ENCODE data around the gene BRD3OS.

Gene BRD3OS

GRCh38 chr9:134003237-134003636, 22.0 kb upstream of the BRD3OS start:
- no peak for DNase-seq (ENCODE audit: extremely low read depth in 1 of 2, low read depth in 1 of 2)

DNA sequence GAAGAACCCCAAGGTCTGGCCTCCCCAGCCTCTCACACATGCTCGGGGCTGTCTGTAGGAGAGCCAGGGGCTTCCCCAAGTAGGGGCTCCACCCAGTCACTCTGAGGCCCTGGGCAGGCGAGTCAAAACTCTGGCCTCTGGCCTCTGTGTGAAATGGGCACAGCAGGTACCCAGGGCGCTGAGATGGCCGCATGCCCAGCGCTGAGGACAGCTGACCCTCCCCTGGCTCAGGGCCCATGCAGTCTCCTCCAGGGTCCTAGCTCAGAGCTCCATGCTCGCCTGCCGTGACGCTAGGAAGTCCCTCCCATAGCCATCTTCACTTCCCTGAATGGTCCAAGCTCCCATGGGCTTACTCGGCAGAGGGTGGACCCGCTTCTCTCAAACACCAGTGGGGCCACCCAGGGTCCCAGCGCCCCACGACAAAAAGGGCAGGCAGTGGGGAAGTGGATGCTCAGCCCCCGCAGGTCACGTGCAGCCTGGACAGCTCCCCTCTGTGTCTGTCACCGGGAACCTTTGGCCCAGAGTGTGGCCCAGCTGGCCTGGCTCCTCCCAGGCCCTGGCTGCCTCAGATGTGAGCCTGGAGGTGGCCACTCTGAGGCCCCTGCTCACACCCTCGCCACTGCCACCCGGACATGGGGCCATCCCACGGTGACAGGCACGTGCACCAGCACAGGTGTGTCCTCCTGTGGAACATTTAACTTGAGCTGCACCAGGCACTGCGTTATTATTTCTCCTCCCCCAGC, 21.0 kb upstream of the BRD3OS start:
- no peak for DNase-seq (ENCODE audit: extremely low read depth in 1 of 2, low read depth in 1 of 2)

DNA sequence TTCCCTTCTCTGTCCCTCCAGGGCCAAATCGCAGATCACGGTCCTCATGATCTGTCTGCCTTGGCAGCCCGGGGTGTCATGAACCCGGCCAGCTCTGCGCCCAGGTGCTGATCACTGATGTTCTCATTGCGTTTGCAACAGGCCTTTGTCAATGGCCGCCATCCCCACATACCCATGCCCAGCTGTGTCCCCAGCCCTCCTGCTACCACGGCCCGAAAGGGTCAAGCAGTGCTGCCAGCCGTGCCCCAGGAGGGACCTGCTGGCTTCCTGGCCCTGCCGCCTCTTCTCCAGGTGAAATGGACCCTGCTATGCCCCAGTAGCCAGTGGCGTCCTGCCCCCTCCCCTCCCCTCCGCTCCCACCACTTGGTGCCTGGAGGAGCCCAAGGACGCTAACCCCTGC, 20.4 kb upstream of the BRD3OS start:
- no peak for DNase-seq (ENCODE audit: extremely low read depth in 1 of 2, low read depth in 1 of 2)

DNA sequence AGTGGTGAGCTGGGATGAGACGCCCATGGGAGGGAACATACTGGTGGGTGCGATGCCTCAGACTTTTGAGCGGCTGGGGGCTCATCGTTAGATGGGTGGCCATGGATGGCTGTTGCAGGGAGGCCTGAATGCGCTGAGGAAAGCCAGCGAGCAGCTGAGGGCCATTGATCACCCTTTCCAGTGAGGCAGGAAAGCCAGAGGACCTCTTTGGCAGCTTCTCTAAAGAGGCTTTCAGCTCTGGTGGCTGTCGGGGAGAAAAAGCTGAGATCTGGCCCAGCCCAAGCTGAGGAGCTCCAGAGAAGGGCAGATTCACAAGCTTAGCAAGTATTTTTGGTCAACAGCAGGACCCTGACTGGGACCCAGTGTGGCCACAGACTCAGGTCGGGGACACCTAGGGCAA, 19.9 kb upstream of the BRD3OS start:
- no peak for DNase-seq (ENCODE audit: extremely low read depth in 1 of 2, low read depth in 1 of 2)

DNA sequence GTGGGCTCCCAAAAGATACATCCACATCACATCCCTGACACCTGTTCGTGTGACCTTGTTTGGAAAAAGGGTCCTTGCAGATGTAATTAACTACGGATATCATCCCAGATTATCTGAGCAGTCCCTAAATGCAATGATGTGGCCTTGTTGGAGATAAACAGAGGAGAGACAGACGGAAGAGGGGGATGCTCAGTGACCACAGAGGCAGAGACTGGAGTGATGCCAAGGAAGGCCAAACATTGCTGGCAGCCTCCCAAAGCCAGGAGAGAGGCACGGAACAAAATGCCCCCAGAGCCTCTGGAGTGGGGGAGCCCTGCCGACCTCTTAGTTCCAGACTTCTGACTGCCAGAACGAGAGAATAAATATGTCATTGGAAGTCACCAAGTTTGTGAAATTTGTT, 18.1 kb upstream of the BRD3OS start:
- DNase-seq (ENCODE audit: extremely low read depth in 1 of 2, low read depth in 1 of 2): no peak

- no peak for DNase-seq (ENCODE audit: extremely low read depth in 1 of 2, low read depth in 1 of 2)
Observed at GRCh38 chr9:134007571-134007970, 17.7 kb upstream of the BRD3OS start.

DNA sequence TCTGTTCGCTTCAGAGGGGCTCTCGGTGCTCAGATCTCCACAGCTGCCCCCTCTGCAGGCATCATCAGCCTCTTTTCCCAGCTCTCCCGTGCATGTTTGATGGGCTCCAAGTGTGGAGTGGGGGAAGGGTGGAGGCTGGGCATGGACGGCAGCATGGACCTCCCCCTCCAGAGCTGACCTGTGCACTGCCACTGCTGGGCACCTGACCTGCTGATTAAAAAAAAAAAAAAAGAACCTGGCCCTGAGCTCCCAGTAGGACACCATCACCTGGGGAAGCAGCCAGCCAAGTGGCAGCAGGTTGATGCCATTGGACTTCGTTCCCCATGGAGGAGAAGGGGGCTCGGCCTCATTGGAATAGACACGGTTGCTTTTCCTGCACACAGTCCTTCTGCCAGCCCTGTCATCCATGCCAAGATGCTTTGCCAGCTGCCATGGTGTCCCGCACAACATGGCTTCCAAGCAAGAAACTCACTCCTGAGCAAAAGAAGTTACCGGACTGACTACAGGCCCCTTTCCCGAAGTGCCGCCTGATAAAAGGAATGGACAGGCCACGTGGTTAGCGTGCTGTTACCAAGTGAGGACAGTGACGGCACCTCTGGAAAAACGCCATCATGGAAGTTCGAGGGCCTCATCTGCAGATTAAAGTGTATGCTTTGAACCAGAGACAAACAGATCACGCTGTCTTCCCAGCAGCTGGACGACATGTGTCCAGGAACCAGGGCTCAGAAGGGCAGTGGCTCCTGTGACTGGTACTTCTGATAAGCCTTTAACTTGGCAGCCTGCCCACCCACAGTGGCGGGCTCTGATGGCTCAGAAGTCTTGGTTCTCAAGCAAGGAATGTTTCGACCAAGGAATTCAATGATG, 14.7 kb upstream of the BRD3OS start:
- DNase-seq (ENCODE audit: extremely low read depth in 1 of 2, low read depth in 1 of 2): no peak

DNA sequence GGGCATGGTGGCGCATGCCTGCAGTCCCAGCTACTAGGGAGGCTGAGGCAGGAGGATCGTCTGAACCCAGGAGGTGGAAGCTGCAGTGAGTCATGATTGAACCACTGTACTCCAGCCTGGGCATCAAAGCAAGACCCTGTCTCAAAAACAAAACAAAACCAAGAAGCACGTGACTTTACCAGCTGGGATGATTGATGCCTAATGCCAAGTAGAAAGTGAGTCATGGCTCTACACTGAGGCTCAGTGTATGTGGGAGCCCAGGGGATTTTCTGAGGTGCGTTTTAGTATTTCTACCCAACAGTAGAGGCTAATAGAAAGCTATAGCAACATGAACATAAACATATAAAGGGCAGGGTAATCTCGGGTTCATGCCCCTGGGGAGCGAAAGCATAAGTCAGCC, 13.9 kb upstream of the BRD3OS start:
- no peak for DNase-seq (ENCODE audit: extremely low read depth in 1 of 2, low read depth in 1 of 2)

DNA sequence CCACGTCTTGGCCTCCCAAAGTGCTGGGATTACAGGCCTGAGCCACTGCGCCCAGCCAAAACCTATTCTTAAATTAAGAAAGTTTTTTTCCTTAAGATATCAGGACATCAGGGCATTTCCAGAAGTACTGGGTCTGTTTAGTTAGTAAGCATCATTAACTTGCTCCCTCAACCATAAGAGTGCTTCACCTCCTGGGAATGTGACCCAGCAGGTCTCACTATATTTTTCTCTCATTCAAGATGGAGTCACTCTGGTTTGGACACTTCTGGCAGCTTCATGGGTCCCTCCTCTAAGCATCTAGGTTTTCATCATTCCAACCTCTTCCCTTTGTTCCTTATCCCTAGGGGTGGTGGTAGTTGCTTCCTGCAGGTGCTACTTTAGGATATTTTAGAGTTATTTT, 10.3 kb upstream of the BRD3OS start:
- no peak for DNase-seq (ENCODE audit: extremely low read depth in 1 of 2, low read depth in 1 of 2)

DNA sequence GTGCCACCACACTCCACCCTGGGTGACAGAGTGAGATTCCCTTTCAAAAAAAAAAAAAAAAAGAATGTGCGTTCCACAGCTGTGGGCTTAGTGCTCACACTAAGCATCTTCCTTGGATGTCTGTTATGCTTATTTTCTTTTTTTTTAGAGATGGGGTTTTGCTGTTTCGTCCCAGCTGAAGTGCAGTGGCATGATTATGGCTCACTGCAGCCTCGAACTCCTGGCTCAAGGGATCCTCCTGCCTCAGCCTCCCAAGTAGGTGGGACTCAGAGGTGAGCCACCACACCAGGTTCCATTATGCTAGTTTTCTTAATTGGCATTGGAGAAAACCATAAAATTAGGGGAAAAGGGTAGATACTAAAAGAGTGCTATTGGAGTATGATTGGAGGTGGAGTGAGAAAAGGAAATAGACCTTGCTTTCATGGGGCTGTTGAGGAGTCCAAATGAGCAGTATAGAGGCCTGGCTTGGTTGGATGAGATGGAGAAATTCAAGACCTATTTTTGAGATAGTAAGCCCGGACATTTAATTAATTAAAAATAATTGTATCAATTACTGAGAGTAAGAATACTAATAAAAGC, 978 bp upstream of the BRD3OS start:
- DNase-seq (ENCODE audit: extremely low read depth in 1 of 2, low read depth in 1 of 2): no peak

GRCh38 chr9:134025606-134026541, 593 bp downstream of the BRD3OS start:
- peak; percentile 15 to 29 for DNase-seq (ENCODE audit: extremely low read depth in 1 of 2, low read depth in 1 of 2)

GRCh38 chr9:134026581-134026980, 1.3 kb downstream of the BRD3OS start:
- no peak for DNase-seq (ENCODE audit: extremely low read depth in 1 of 2, low read depth in 1 of 2)

DNA sequence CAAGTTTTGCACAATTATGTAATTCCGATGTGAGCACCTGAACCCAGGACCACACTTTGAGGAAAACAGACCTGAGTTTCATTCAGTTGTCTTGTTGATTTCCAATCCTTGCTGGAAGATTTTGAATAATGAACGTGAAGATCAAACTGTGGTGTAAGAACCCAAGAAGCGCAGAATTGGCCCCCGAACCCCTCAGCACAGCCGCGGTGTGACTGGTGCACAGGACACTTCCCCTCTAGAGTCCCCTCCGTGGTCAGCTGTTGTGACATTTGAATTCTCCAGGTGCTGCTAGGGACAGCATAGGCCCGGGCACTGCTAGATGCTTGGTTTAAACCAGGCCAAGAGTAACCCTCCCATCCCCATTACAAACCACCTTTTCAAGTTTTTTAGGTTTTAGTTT, 1.7 kb downstream of the BRD3OS start:
- DNase-seq (ENCODE audit: extremely low read depth in 1 of 2, low read depth in 1 of 2): no peak

- DNase-seq (ENCODE audit: extremely low read depth in 1 of 2, low read depth in 1 of 2): no peak
Observed at GRCh38 chr9:134027561-134027960, 2.3 kb downstream of the BRD3OS start.

DNA sequence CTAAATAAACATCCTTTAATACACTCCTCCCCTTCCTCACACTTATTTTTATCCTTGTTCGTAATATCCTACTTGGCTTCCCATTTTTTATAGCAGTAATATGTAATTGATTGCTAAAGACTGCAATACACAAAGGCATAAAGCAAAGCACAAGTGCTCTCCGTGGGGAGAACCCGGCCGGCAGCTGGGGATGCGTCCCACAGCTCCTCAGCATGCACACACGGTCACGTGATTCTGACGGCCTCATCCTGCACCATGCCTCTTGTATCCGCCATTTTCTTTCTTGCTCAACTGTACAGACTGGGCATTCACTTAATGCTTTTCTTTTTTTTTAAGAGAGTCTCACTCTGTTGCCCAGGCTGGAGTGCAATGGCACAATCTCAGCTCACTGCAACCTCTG, 2.8 kb downstream of the BRD3OS start:
- no peak for DNase-seq (ENCODE audit: extremely low read depth in 1 of 2, low read depth in 1 of 2)

DNA sequence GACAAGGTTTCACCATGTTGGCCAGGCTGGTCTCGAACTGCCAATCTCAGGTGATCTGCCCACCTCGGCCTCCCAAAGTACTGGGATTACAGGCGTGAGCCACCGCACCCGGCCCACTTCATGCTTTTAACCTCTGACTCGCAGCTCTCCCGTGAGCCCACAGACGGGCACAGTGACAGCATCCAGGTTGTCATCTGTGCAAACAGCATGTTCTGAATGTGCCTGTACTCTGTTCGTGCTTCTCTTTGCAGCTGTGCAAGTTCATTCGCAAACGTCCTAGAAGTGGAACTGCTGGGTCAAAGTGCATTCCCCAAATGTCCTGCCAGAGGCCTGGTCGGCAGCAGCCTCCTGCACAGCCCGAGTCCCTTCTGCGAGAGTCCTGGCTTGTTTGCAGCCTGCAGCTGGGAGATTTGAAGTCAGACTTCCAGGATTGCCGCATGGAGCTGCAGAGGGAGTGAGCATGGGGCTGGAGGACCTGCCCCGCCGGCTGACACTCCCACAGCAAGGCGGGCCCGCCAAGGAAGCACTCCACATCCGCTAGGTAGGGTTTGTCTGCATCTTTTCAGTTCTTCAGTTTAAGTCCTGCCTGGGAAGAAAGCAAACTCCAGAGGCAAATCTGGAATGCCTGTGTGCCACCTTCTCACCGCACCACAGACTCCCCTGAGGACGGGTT, 3.4 kb downstream of the BRD3OS start:
- DNase-seq (ENCODE audit: extremely low read depth in 1 of 2, low read depth in 1 of 2): no peak

- DNase-seq (ENCODE audit: extremely low read depth in 1 of 2, low read depth in 1 of 2): no peak
Observed at GRCh38 chr9:134029248-134030226, 4.3 kb downstream of the BRD3OS start.

DNA sequence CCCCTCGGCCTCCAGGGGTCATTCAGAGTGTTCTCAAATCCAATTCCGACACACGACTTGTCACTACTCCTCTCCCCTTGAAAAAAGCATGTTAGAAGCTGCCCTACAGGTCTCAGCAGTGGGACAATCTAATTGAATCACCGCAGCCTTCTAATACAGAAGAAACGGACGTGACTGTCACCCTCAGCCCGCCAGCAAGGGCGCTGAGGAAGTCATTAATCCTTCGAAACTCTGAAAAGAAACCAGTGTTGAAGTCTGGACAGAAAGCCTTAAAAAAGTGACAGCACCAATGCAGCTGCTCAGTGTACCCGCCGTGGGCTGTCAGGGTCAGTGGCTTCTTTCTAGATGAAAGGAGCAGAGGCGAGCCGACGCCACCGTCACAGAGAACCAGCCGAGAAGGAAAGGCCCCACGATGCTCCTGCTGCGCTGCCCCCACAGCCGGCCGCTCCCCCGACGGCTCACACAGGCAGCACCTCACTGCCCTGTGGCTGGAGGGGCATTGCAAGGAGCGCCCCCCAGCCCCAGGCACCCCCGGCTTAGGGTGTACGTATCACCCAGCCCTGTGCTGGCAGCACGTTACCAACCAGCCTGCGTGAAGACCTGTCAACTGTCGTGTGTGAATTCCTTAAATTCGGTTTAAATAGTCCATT, 5.7 kb downstream of the BRD3OS start:
- DNase-seq (ENCODE audit: extremely low read depth in 1 of 2, low read depth in 1 of 2): no peak

GRCh38 chr9:134031783-134032182, 6.5 kb downstream of the BRD3OS start:
- DNase-seq (ENCODE audit: extremely low read depth in 1 of 2, low read depth in 1 of 2): no peak
